ENCODE results near the gene ANKRD33B.
"Not testable (repeated sequence)": the region's sequence is repeated elsewhere in the genome, so short reads cannot be mapped to it uniquely, and the experiment has no call there.

ANKRD33B gene

DNA sequence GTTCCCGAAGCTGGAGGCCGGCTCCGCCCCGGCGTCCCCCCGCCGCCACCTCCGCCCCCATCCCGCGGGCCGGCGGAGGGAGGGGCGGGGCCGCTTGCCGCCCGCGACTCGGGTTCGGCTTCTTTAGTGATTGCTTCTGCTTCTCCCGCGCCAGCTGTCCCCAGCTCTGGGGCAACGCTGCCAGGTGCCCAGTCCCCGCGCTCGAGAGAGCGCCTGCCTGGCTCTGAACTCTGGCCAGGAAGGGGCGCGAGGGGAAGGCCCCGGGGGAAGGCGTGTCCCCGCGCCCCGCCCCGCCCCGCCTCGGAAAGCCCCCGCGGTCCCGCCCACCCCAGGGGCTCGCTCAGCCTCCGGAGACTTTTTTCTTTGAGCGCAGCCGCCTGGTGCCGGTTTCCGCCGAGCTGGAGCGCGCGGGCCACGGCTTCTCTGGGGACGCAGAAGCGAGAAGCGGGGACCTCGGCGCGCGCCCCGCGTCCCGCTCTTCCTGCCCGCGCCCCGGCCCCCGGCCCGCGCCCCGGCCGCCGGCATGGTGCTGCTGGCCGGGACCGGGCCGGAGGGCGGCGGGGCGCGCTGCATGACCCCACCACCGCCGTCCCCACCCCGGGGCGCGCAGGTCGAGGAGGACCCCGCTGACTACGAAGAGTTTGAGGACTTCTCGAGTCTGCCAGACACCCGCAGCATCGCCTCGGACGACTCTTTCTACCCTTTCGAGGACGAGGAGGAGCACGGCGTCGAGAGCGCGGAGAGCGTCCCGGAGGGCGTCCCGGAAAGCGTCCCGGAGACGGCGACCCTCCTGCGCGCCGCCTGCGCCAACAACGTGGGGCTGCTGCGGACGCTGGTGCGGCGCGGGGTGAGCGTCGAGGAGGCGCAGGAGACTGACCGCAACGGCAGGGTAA, at the start of gene ANKRD33B:
TSS of gene ANKRD33B (plus strand) at position 126 of the 893 bp plus-strand sequence. CDS start at position 524, 398 bp downstream.
- DNase-seq (ENCODE audit: low read depth) = peak; percentile 56

DNA sequence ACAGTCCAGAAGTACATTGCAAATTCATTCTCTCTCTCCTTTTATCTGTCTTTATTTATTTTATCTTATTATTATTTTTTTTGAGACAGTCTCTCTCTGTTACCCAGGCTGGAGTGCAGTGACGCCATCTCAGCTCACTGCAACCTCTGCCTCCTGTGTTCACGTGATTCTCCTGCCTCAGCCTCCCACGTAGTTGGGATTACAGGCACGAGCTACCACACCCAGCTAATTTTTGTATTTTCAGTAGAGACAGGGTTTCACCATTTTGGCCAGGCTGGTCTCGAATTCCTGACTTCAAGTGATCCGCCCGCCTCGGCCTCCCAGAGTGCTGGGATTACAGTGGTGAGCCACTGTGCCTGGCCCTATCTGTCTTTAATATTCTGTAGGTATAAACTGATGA, 49.3 kb upstream of the ANKRD33B start:
- DNase-seq (ENCODE audit: low read depth) = not testable (repeated sequence)

DNA sequence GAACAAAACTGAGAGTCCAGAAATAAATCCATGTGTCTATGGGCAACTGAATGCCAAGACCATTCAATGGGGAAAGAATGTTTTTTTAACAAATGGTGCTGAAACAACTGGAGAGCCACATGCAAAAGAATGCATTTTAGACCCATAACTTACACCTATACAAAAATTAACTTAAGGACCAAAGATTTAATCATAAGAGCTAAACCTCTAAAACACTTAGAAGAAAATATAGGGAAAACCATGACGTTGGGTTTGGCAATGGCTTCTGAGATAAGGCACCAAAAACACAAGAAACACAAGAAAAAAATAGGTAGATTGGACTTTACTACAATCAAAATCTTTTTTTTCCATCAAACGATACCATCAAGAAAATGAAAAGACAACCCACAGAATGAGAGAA, 48.4 kb upstream of the ANKRD33B start:
- no peak for DNase-seq (ENCODE audit: low read depth)

DNA sequence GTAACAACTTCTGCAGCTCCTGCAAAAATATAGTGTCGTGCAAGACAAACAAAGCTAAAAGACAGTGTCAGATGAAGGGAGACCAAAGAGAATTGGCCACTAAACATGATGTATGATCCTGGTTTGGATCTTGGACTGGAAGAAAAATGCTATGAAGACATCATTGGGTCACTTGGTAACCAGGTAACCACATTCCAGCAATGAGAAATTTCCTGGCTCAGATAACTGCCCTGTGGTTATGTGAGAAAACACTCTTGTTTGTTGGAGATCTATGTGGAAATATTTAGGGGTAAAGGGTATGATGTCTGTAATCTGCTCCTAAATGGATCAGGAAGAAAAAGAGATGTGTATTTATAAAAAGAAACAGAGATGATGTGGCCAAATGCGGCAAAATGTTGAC, 45.5 kb upstream of the ANKRD33B start:
- DNase-seq (ENCODE audit: low read depth) = no peak

GRCh38 chr5:10519729-10520128, 44.1 kb upstream of the ANKRD33B start:
- DNase-seq (ENCODE audit: low read depth) = no peak

GRCh38 chr5:10520706-10521105, 43.2 kb upstream of the ANKRD33B start:
- DNase-seq (ENCODE audit: low read depth) = no peak

DNA sequence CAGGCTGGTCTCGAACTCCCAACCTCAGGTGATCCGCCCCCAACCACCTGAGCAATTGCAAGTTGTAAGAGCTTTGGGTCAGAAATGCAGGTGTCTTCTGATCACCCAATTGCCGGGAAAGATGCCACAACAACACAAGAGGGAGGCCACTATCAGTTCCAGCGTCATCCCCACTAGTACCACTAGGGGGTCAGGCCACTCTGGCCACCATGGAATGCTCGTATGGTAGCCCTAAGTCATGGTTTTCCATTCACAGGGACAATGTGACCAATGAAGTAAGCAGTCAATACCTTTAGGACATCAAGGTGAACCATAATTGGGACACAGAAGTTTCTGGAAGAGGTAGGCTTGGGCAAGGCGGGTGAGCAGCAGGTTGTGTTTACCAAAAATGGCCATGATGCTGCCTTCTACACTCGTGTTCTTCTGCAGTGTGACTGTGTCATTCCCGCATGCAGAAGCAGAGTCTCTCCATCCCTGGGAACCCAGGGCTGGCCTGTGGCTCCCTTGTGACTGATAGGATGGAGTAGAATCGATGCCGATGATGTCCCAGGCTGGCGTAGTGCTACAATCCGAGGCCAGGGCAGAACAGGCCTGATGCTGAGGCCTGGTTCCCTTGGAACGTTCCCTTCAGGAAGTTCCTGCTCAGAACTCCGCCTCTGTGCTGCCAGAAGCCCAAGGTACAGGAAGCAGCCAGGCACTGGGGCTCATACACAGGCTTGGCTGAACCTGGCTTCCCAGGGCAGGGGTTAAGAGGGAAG, 42.2 kb upstream of the ANKRD33B start:
- no peak for DNase-seq (ENCODE audit: low read depth)

GRCh38 chr5:10522224-10522611, 41.7 kb upstream of the ANKRD33B start:
- DNase-seq (ENCODE audit: low read depth) = no peak

GRCh38 chr5:10524376-10525123, 39.3 kb upstream of the ANKRD33B start:
- DNase-seq (ENCODE audit: low read depth) = no peak

- DNase-seq (ENCODE audit: low read depth) = no peak
Measured at GRCh38 chr5:10525124-10525495, 38.8 kb upstream of the ANKRD33B start.

DNA sequence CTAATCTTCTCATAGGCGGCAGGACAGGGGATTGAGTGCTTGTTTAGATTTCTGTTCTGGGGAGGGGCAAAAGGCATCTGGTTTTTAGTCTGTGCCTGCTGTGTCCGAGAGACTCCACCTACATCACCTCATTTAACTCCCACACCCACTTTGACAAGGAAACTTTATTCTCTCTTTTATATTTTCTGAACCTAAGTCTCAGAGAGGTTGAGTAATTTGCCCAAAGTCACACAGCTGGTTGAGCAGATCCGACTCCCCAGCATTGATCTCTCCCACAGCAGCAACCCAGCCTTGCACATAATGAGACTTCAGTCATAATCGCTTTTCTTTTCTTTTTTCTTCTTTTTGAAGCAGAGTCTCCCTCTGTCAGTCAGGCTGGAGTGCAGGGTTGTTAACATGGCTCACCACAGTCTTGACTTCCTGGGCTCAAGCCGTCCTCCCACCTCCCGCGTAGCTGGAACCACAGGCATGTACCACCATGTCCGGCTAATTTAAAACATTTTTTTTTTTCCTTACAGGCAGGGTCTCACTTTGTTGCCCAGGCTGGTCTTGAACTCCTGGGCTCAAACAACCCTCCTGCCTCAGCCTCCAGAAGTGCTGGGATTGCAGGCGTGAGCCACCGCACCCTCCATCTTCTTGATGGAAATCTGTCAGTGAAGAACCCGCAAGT, 36.5 kb upstream of the ANKRD33B start:
- no peak for DNase-seq (ENCODE audit: low read depth)

DNA sequence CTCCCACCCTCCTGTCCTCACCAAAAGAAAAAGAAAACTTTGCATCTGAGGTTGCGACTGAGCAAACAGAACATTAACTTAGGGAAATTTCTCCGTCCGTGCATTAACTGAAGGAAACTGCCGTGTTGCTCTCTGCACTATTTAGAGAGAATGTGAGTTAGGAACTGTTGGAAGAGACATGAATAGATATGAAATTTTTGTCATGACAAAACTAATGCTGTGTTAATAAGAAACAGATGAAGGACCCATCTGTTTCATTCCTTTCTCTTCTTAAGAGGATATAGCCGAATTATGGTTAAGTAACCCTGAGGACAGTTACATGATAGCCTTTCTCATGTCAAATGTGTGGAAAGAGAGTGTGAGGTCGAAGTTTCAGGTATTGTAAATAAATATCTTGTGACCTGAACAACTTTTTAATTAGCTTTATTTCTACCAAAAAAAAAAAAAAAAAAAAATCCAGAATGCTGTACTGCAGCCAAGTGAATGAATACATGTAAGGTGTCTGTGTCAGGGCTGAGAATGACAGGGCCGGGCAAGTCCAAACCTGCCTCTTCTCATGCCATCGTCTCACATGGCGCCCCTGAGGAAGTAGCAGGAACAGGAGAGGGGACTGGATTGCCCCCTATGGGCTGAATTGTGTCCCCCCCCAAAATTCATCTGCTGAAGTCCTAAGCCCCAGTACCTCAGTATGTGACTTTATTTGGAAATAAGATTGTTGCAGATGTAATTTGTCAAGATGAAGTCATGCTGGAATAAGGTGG, 35.6 kb upstream of the ANKRD33B start:
- DNase-seq (ENCODE audit: low read depth) = no peak

GRCh38 chr5:10528827-10529226, 35.0 kb upstream of the ANKRD33B start:
- DNase-seq (ENCODE audit: low read depth) = no peak

GRCh38 chr5:10530601-10531320, 33.1 kb upstream of the ANKRD33B start:
- DNase-seq (ENCODE audit: low read depth) = no peak

DNA sequence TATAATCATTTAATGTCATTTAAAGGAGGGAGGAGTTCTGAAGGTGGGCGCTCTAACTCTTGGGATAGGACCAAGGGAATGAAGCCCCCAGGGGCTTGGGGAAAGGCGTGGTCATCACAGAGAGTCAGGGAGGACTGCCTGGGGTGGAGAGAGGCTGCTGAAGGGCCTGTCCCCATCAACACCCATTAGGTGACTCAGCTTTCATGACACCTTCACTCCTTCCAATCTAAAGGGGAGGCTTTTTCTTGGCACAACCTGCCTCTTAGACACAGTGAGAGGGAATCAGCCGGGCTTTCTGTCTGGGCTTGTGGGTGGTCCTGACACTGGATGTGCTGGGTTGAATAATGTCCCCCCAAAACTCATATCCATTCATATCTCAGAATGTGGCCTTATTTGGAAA, 31.4 kb upstream of the ANKRD33B start:
- DNase-seq (ENCODE audit: low read depth) = no peak

DNA sequence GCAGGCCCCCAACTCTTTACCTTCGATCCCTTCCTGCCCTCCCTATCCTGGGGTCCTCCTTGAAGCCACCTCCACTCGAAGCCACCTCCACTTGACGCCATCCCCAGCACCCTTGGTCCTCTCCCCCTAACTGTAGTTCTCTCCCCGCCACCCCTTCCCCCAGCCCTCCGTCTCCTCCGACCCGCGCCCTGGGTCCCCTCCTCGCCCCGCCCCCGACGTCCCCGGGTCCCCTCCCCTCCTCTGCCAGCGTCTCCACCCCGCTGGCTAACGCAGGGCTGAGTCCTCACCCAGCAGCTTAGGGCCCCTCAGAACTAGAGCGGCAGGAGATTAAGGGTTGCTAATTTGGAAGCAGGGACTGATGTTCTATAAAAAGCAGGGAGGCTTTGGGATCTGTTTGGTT, 30.6 kb upstream of the ANKRD33B start:
- DNase-seq (ENCODE audit: low read depth) = no peak

DNA sequence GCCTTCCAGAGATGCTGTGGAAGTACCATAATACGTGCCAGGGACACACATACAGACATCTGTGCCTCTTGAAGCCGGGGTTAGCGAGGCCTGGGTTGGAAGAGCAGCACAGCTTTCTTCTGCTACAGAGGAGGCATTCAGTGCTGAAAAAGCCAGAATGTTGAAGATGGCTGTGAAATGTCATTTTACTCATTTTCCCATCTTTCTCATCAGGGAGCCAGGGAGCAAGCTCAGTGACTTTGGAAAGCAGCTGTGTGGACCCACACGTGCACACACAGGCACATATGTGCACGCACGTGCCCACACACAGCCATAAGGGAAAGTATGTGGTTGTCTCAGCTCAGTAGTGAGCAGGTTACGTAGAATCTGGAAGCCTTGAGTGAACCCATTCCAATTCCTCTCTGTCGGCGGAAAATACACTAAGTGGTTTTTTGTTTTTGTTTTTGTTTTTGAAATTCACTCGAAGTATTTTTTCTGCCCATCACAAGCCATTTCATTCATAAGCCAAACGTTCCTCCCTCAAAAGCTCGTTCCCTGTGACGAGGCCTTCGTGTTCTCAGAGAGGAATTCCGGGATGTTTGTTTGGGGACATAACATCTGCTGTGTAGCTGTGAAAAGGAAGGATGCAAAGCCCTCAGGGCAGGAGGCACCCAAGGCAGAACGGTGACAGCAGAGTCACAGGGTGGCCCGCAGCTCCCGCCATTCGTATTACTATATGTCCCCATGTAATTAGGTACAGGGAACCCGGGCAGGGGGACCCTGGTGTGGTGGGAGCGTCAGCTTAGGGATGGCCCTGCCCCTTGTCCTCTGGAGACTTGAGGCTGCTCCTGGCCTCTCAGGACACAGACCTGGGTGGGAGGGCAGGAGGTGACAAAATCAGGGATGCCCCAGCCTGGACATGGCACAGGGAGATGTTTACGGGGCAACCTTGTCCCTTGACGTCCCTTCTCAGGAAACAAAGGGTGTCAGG, 29.0 kb upstream of the ANKRD33B start:
- no peak for DNase-seq (ENCODE audit: low read depth)

GRCh38 chr5:10536511-10536910, 27.4 kb upstream of the ANKRD33B start:
- DNase-seq (ENCODE audit: low read depth) = no peak

DNA sequence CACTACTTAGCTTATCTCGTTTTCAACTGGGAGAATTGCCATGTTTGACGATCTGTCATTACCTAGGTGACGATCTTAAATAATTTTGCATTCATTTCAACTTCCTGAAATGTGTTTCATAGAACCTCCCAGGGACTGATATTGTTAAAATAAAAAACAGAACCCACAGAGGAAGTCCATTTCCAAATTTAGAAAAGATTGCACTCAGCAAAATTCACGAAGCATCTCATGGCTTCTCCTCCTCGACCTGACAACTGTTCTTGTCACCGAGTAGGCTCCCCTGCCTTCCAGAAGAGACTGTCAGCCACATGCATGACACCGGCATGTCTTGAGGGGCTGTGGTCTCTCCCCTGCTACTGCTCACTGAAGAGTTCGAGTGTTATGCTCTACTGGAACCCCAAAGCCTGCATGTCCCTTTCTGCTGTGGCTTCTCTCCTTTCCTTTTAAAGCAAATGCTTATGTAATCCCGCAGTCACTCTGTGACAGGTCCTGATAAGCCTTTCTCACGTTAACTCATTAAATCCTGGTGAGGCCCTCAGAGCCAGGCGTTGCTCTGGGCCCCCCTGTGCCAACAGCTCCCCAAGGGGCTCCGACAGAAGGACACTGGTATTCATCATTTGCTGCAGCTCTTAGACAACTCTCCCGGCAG, 26.8 kb upstream of the ANKRD33B start:
- DNase-seq (ENCODE audit: low read depth) = no peak

Data from stimulated activated CD8-positive, alpha-beta memory T cell treated with anti-CD3 and anti-CD28 coated beads, Interleukin-15, amount 100 ng/mL, for 1 hour (primary cell).